ENCODE data around the gene SDHA.
"Not testable (repeated sequence)": the region's sequence is repeated elsewhere in the genome, so short reads cannot be mapped to it uniquely, and the experiment has no call there.

DNA sequence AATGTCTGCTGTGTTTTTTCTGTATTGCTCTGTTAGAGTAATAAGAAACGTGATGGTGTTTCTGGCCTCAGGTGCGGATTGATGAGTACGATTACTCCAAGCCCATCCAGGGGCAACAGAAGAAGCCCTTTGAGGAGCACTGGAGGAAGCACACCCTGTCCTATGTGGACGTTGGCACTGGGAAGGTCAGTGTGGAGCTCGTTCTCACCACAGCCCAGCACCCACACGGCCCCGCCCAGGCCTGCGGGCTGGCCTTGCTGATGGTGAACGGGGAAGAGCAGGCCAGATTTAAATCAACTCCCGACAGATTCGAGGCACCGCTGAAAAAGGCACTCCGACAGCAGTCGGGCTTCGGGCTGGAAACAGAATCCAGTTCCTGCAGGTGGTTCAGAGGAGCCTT lies 36.2 kb downstream of the SDHA start:
- TF ChIP-seq EZH2 (IDR thresholded peaks at IDR 0.05; ENCODE audit: insufficient read depth, poor library complexity, severe bottlenecking); EZH2phosphoT487 (IDR thresholded peaks at IDR 0.05; ENCODE audit: insufficient read depth, low read depth): not testable (repeated sequence)
